IPS-18a (cell line): ENCODE results near the gene CT45A2.
"Not testable (repeated sequence)": the region's sequence is repeated elsewhere in the genome, so short reads cannot be mapped to it uniquely, and the experiment has no call there.

Experiments used
- H3K27ac ChIP-seq: one replicate; pipeline ENCODE4 v1.5.1; 2013; ENCODE audit warnings: low read length
- H3K27me3 ChIP-seq: one replicate; pipeline ENCODE4 v1.6.1; 2013; ENCODE audit warnings: mild to moderate bottlenecking, low read length; ENCODE audit not compliant: control insufficient read depth, insufficient read depth
- H3K36me3 ChIP-seq: one replicate; pipeline ENCODE4 v1.6.1; 2013; ENCODE audit warnings: low read depth, low read length; ENCODE audit not compliant: control insufficient read depth
- H3K4me1 ChIP-seq: one replicate; pipeline ENCODE4 v1.6.1; 2013; ENCODE audit warnings: low read depth, low read length; ENCODE audit not compliant: control insufficient read depth
- H3K4me3 ChIP-seq: one replicate; pipeline ENCODE4 v1.5.1; 2013; ENCODE audit warnings: low read length
- H3K9ac ChIP-seq: one replicate; pipeline ENCODE4 v1.6.1; 2013; ENCODE audit warnings: mild to moderate bottlenecking, low read length, moderate library complexity
- H3K9me3 ChIP-seq: one replicate; pipeline ENCODE4 v1.6.1; 2013; ENCODE audit warnings: low read depth, low read length; ENCODE audit not compliant: control insufficient read depth

The CT45A2 gene

GRCh38 chrX:135819912-135820311 is at the start of gene CT45A2:
TSS of gene CT45A2 (minus strand) at chrX:135820012. CDS start at chrX:135816265, 3,747 bp downstream.
- not testable (repeated sequence) for H3K36me3 ChIP-seq, H3K4me1 ChIP-seq, H3K9ac ChIP-seq, H3K9me3 ChIP-seq, H3K27ac ChIP-seq, H3K4me3 ChIP-seq, H3K27me3 ChIP-seq

GRCh38 chrX:135854438-135854837 is 34.6 kb upstream of the CT45A2 start, which contains the start of gene CT45A8:
TSS of gene CT45A8 (minus strand) at chrX:135854538. CDS start at chrX:135850783, 3,755 bp downstream.
- H3K9me3 ChIP-seq, H3K27ac ChIP-seq, H3K4me3 ChIP-seq, H3K4me1 ChIP-seq, H3K9ac ChIP-seq, H3K27me3 ChIP-seq, H3K36me3 ChIP-seq: not testable (repeated sequence)

- H3K9me3 ChIP-seq, H3K27ac ChIP-seq, H3K9ac ChIP-seq, H3K36me3 ChIP-seq, H3K4me3 ChIP-seq, H3K4me1 ChIP-seq, H3K27me3 ChIP-seq: not testable (repeated sequence)
These were observed 17.4 kb upstream of the CT45A2 start, which contains the start of gene CT45A7 for GRCh38 chrX:135837180-135837579. TSS of gene CT45A7 (minus strand) at chrX:135837280. CDS start at chrX:135833533, 3,747 bp downstream.

- H3K36me3 ChIP-seq, H3K9ac ChIP-seq, H3K4me3 ChIP-seq, H3K4me1 ChIP-seq, H3K27me3 ChIP-seq, H3K27ac ChIP-seq, H3K9me3 ChIP-seq: not testable (repeated sequence)
These were observed 17.1 kb downstream of the CT45A2 start, which contains the start of gene CT45A6 for GRCh38 chrX:135802687-135803086. TSS of gene CT45A6 (minus strand) at chrX:135802787. CDS start at chrX:135798993, 3,794 bp downstream.

- not testable (repeated sequence) for H3K27ac ChIP-seq, H3K9me3 ChIP-seq, H3K9ac ChIP-seq
These were observed 34.4 kb downstream of the CT45A2 start, which contains the start of gene CT45A5 for GRCh38 chrX:135785403-135785802. TSS of gene CT45A5 (minus strand) at chrX:135785503. CDS start at chrX:135781729, 3,774 bp downstream.

GRCh38 chrX:135768091-135768490 is 51.7 kb downstream of the CT45A2 start, which contains the start of gene CT45A3:
TSS of gene CT45A3 (minus strand) at chrX:135768191. CDS start at chrX:135764444, 3,747 bp downstream.
- not testable (repeated sequence) for H3K27ac ChIP-seq, H3K4me1 ChIP-seq, H3K9ac ChIP-seq, H3K9me3 ChIP-seq, H3K4me3 ChIP-seq, H3K27me3 ChIP-seq, H3K36me3 ChIP-seq

More at GRCh38 chrX:135785403-135785802, 34.4 kb downstream of the CT45A2 start, which contains the start of gene CT45A5:
- not testable (repeated sequence) for H3K4me3 ChIP-seq, H3K4me1 ChIP-seq, H3K36me3 ChIP-seq, H3K27me3 ChIP-seq
